Measurements from ENCODE around the gene ZNF597. TPM values are rescaled to one million over a fixed set of nuclear protein-coding genes. Genes with fewer than 3 reads are reported as not detected.

Gene ZNF597
- total RNA-seq, 1 experiment from 2014 or later = 3.2 TPM

DNA sequence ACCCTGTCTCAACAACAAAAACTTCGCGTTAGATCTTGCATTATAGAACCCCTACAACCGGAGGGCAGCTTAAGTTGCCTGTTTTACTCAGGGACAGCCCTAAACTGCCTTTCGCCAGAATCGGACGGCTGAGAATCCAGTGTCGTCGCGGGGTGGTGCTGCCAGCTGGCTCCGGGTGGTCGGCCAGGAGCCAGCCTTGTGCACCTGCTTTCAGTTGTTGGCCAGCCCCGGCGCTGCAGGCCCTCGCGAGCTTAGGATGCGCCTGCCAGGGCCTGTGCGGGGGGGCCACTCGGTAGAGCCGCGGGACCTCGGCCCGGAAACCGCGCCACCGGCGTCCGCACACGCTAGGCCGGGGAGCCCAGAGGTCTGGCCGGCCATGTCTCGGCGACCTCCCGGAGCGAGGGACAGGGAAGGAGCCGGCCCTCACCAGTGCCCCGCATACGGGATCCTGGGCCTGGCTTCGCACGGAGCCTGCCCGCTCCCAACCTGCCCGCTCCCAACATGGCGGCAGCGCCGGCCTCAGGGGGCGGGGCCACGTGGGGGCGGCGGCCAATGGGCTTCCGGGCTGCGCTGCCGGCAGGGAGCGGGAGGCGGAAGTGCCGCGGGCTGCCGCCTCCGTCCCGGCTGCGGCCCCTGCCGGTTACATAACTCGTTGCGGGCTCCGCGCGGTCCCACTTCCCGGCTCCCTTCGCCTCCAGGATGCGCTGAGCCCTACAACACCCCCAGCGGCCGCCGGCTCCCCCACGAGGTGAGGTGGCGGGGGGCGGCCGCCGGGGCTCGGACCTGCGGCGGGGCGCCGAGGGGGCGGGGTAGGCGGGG is 14.3 kb upstream of the ZNF597 start (continued):
- TF ChIP-seq FOSL1 (IDR thresholded peaks at IDR 0.05; ENCODE audit: low read depth) (no peak), SP1 (IDR thresholded peaks at IDR 0.05; ENCODE audit: low read depth) (peak; percentile 82), POLR2AphosphoS5 (IDR thresholded peaks at IDR 0.05; ENCODE audit: low read depth, low read length) (peak; percentile 88), ZNF274 (IDR thresholded peaks at IDR 0.05; ENCODE audit: low read depth, low read length) (no peak)
- TF ChIP-seq, protein P1, sequence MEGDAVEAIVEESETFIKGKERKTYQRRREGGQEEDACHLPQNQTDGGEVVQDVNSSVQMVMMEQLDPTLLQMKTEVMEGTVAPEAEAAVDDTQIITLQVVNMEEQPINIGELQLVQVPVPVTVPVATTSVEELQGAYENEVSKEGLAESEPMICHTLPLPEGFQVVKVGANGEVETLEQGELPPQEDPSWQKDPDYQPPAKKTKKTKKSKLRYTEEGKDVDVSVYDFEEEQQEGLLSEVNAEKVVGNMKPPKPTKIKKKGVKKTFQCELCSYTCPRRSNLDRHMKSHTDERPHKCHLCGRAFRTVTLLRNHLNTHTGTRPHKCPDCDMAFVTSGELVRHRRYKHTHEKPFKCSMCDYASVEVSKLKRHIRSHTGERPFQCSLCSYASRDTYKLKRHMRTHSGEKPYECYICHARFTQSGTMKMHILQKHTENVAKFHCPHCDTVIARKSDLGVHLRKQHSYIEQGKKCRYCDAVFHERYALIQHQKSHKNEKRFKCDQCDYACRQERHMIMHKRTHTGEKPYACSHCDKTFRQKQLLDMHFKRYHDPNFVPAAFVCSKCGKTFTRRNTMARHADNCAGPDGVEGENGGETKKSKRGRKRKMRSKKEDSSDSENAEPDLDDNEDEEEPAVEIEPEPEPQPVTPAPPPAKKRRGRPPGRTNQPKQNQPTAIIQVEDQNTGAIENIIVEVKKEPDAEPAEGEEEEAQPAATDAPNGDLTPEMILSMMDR (IDR thresholded peaks at IDR 0.05 in 2 of 3, conservative IDR thresholded peaks at IDR 0.05 in 1 of 3; ENCODE audit: borderline replicate concordance in 1 of 3, insufficient read depth in 1 of 3, low read depth in 2 of 3, low read length in 2 of 3) = peak in 2 of 3 experiments; percentile 33 to 41; a peak in 3 of 6 replicates
- TF ChIP-seq, protein P2, sequence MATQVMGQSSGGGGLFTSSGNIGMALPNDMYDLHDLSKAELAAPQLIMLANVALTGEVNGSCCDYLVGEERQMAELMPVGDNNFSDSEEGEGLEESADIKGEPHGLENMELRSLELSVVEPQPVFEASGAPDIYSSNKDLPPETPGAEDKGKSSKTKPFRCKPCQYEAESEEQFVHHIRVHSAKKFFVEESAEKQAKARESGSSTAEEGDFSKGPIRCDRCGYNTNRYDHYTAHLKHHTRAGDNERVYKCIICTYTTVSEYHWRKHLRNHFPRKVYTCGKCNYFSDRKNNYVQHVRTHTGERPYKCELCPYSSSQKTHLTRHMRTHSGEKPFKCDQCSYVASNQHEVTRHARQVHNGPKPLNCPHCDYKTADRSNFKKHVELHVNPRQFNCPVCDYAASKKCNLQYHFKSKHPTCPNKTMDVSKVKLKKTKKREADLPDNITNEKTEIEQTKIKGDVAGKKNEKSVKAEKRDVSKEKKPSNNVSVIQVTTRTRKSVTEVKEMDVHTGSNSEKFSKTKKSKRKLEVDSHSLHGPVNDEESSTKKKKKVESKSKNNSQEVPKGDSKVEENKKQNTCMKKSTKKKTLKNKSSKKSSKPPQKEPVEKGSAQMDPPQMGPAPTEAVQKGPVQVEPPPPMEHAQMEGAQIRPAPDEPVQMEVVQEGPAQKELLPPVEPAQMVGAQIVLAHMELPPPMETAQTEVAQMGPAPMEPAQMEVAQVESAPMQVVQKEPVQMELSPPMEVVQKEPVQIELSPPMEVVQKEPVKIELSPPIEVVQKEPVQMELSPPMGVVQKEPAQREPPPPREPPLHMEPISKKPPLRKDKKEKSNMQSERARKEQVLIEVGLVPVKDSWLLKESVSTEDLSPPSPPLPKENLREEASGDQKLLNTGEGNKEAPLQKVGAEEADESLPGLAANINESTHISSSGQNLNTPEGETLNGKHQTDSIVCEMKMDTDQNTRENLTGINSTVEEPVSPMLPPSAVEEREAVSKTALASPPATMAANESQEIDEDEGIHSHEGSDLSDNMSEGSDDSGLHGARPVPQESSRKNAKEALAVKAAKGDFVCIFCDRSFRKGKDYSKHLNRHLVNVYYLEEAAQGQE (IDR thresholded peaks at IDR 0.05; ENCODE audit: low read depth) = no peak
